Fibroblast of lung (primary cell): ENCODE data around the gene CTNS. TPM values are rescaled to one million over a fixed set of nuclear protein-coding genes. Genes with fewer than 3 reads are reported as not detected.

Source experiments
- DNase-seq, 2 donors: peaks; one replicate each; pipeline versions ENCODE4 v3.0.0 to v3.0.0-alpha.2; 2010; ENCODE audit warnings: low read depth in 2 of 2
- H2AFZ ChIP-seq: 2 replicates; pipeline ENCODE4 v1.5.1; 2012; ENCODE audit warnings: low read length, control low read depth, inconsistent platforms
- H3K27ac ChIP-seq: 2 replicates; pipeline ENCODE4 v1.5.1; 2011; ENCODE audit warnings: low read length, control low read depth; ENCODE audit not compliant: insufficient read depth
- H3K27me3 ChIP-seq: 2 replicates; pipeline ENCODE4 v1.5.1; 2011; ENCODE audit warnings: mild to moderate bottlenecking, low read length; ENCODE audit not compliant: control insufficient read depth, insufficient read depth
- H3K36me3 ChIP-seq: 2 replicates; pipeline ENCODE4 v1.5.1; 2011; ENCODE audit warnings: low read length; ENCODE audit not compliant: control insufficient read depth, insufficient read depth
- H3K4me1 ChIP-seq: 2 replicates; pipeline ENCODE4 v1.5.1; 2011; ENCODE audit warnings: low read length; ENCODE audit not compliant: control insufficient read depth, insufficient read depth; ENCODE audit errors: extremely low read depth
- H3K4me2 ChIP-seq: 2 replicates; pipeline ENCODE4 v1.5.1; 2011; ENCODE audit warnings: low read length, control low read depth; ENCODE audit not compliant: insufficient read depth; ENCODE audit errors: extremely low read depth
- H3K4me3 ChIP-seq, 4 experiments: fragments of 200-600 bp in 1 of 4; sonication (generic) in 1 of 4; replicated peaks in 1 of 4; 2 replicates each; pipeline ENCODE4 v1.5.1; 2011 to 2016; ENCODE audit warnings: low read length in 4 of 4, low read depth in 3 of 4, mild to moderate bottlenecking in 3 of 4, control low read depth in 2 of 4, inconsistent platforms in 1 of 4, mixed read lengths in 1 of 4; ENCODE audit not compliant: insufficient read depth in 1 of 4; ENCODE audit errors: control extremely low read depth in 1 of 4
- H3K79me2 ChIP-seq: 2 replicates; pipeline ENCODE4 v1.5.1; 2012; ENCODE audit warnings: mild to moderate bottlenecking, low read length, inconsistent platforms; ENCODE audit not compliant: control insufficient read depth, insufficient read depth
- H3K9ac ChIP-seq: 2 replicates; pipeline ENCODE4 v1.5.1; 2011; ENCODE audit warnings: mild to moderate bottlenecking, low read length, control low read depth; ENCODE audit not compliant: insufficient read depth
- H3K9me3 ChIP-seq: 2 replicates; pipeline ENCODE4 v1.5.1; 2012; ENCODE audit warnings: low read depth, low read length; ENCODE audit not compliant: control insufficient read depth, insufficient read depth
- H4K20me1 ChIP-seq: 2 replicates; pipeline ENCODE4 v1.5.1; 2011; ENCODE audit warnings: low read length; ENCODE audit not compliant: control insufficient read depth, insufficient read depth; ENCODE audit errors: extremely low read depth
- EZH2 ChIP-seq: IDR thresholded peaks from 2 replicates; pipeline ENCODE4 v1.5.1; 2012; ENCODE audit warnings: low read length, control low read depth, mild to moderate bottlenecking; ENCODE audit errors: missing control alignments
- polyA plus RNA-seq, 2 donors: library from polyadenylated mRNA; depleted of rRNA in 1 of 2; stranded (reverse) in 1 of 2; unstranded in 1 of 2; fragments of >200 nt; gene quantifications; 2 replicates each; pipeline ENCODE4 v1.2.1, GENCODE V29; 2011 to 2012; ENCODE audit warnings: missing spikeins in 1 of 2
- total RNA-seq: library from RNA; depleted of rRNA; stranded (reverse); fragments of >200 nt; gene quantifications from 2 replicates; pipeline ENCODE4 v1.2.1, GENCODE V29; 2014
- TF ChIP-seq, protein P1 (sequence below), 2 donors: IDR thresholded peaks in 1 of 2; conservative IDR thresholded peaks in 1 of 2; 1 replicate in 1 of 2; 2 replicates in 1 of 2; pipeline ENCODE4 v1.5.1; 2011 to 2012; ENCODE audit warnings: low read length in 2 of 2, control low read depth in 1 of 2, inconsistent platforms in 1 of 2, low read depth in 1 of 2, mild to moderate bottlenecking in 1 of 2

Gene CTNS
- total and polyA plus RNA-seq, 2 donors (not counting 1 experiment from before 2014, with no cell fraction given) = 9.6 to 19.2 TPM

DNA sequence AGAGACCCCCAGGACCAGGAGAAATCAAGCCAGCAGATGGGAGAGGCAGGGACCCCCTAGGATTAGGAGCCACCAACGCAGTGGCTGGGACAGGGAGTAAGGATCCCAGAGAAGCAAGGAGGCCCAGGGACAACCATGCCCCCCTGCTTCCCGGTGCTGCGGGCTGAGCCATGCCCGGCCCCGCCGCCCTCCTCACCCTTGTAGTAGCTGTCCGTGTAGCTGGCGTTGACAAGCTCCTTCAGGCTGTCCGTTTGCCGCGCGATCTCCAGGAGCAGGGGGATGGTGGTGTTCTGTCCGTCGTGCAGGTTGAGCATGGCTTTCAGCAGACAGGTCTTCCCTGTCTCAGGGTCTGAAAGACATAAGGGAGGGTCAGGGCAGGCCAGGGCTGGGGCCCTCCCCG is 45.8 kb upstream of the CTNS start:
- no peak overlapping the region for H2AFZ ChIP-seq
- H3K4me2 ChIP-seq = no peak overlapping the region
- TF ChIP-seq, protein P1, sequence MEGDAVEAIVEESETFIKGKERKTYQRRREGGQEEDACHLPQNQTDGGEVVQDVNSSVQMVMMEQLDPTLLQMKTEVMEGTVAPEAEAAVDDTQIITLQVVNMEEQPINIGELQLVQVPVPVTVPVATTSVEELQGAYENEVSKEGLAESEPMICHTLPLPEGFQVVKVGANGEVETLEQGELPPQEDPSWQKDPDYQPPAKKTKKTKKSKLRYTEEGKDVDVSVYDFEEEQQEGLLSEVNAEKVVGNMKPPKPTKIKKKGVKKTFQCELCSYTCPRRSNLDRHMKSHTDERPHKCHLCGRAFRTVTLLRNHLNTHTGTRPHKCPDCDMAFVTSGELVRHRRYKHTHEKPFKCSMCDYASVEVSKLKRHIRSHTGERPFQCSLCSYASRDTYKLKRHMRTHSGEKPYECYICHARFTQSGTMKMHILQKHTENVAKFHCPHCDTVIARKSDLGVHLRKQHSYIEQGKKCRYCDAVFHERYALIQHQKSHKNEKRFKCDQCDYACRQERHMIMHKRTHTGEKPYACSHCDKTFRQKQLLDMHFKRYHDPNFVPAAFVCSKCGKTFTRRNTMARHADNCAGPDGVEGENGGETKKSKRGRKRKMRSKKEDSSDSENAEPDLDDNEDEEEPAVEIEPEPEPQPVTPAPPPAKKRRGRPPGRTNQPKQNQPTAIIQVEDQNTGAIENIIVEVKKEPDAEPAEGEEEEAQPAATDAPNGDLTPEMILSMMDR (conservative IDR thresholded peaks at IDR 0.05 in 1 of 2, IDR thresholded peaks at IDR 0.05 in 1 of 2; ENCODE audit: low read depth in 1 of 2, low read length in 2 of 2) = no peak
- H3K4me3 ChIP-seq = no peak overlapping the region
- H3K79me2 ChIP-seq = no peaks in the 10 kb centered on the region
- no peaks in the 10 kb centered on the region for H3K27me3 ChIP-seq
- no peak overlapping the region for H3K9ac ChIP-seq
- DNase-seq = no peak
- H3K27ac ChIP-seq = no peak overlapping the region
- H3K36me3 ChIP-seq = peaks cover 3% of the 10 kb centered on the region
- H3K4me1 ChIP-seq = no peaks in the 10 kb centered on the region
- H3K9me3 ChIP-seq = no peaks in the 10 kb centered on the region
- H4K20me1 ChIP-seq = no peaks in the 10 kb centered on the region

DNA sequence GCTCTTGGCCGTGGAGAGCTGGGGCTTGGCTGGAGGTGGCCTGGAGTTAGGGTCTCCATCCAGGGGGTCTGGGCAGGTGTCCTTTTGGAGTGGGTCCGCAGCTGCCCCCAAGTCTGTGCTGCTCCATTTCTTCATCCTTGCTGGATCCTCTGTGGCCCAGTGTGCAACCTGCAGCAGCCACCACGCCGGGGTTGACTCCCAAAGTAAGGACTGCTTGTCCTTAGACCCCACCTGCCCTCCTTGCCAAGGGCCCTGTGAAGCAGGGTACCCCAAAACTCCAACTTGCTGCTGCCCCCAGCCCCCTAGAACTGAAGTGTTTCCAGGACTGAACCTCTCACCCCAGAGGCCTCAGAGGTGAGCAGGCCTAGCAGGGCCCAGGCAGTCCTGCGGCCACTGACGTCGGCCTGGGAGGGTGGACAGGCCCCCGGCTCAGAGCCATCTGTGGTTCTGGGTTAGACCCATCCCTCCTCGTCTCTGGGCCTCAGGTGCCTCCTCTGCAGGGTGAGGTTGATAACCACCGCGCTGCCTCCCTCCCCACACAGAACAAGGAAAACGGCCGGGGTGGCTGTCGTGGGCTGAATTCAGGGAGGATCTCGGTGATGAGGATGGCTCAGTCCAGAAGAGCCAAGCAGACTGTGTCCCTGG is 44.2 kb upstream of the CTNS start:
- Histone ChIP-seq H3K79me2 (no peaks in the 10 kb centered on the region), H3K27ac (no peak overlapping the region), H3K4me1 (no peaks in the 10 kb centered on the region), H3K9ac (no peak overlapping the region), H3K4me2 (no peak overlapping the region), H3K4me3 (no peak overlapping the region), H3K9me3 (no peaks in the 10 kb centered on the region), H4K20me1 (no peaks in the 10 kb centered on the region), H2AFZ (no peak overlapping the region), H3K36me3 (no peaks in the 10 kb centered on the region), H3K27me3 (no peaks in the 10 kb centered on the region)
- TF ChIP-seq EZH2 = no peak
- TF ChIP-seq, protein P1 (conservative IDR thresholded peaks at IDR 0.05 in 1 of 2, IDR thresholded peaks at IDR 0.05 in 1 of 2; ENCODE audit: low read depth in 1 of 2, low read length in 2 of 2) = no peak
- no peak for DNase-seq

DNA sequence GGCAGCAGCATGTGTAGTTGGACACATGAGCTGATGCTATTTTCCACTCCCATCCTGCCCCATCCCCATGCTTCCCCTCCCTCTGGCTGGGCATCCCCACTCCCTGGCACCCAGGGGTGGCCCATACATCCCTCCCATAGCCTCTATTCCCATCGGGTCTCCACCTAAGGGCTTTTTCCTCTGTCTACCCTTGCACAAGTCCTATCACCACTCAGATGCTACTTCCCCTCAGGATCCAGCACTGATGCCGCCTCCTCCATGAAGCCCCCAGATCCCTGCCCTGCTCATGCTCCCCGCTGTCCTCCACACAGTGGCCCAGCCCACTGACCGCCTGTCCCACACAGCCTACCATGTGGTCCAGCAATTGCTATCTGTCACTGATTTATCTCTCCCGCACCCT is 43.2 kb upstream of the CTNS start:
- Histone ChIP-seq H3K4me1 (no peaks in the 10 kb centered on the region), H3K4me3 (no peak overlapping the region), H3K79me2 (no peaks in the 10 kb centered on the region), H3K9ac (no peak overlapping the region), H2AFZ (no peak overlapping the region), H3K27ac (no peak overlapping the region), H3K4me2 (no peak overlapping the region), H3K27me3 (no peaks in the 10 kb centered on the region), H3K36me3 (no peaks in the 10 kb centered on the region), H3K9me3 (no peaks in the 10 kb centered on the region), H4K20me1 (no peaks in the 10 kb centered on the region)
- no peak for DNase-seq
- TF ChIP-seq, protein P1 (conservative IDR thresholded peaks at IDR 0.05 in 1 of 2, IDR thresholded peaks at IDR 0.05 in 1 of 2; ENCODE audit: low read depth in 1 of 2, low read length in 2 of 2) = no peak
- no peak for TF ChIP-seq EZH2
